HEK293T (cell line): Measurements from ENCODE around the gene KRTAP10-5.

Experiments
- FOXA1 ChIP-seq: fragments of 450-650 bp; IDR thresholded peaks from 2 replicates; pipeline ENCODE4 v1.6.1; 2016; ENCODE audit warnings: mild to moderate bottlenecking
- FOXK2 ChIP-seq: fragments of 450-650 bp; IDR thresholded peaks from 2 replicates; pipeline ENCODE4 v1.6.1; 2016; ENCODE audit warnings: mild to moderate bottlenecking
- NFRKB ChIP-seq: fragments of 450-650 bp; IDR thresholded peaks from 2 replicates; pipeline ENCODE4 v1.6.1; 2016; ENCODE audit warnings: mild to moderate bottlenecking, moderate library complexity
- SP1 ChIP-seq: fragments of 450-650 bp; IDR thresholded peaks from 2 replicates; pipeline ENCODE4 v1.6.1; 2017

DNA sequence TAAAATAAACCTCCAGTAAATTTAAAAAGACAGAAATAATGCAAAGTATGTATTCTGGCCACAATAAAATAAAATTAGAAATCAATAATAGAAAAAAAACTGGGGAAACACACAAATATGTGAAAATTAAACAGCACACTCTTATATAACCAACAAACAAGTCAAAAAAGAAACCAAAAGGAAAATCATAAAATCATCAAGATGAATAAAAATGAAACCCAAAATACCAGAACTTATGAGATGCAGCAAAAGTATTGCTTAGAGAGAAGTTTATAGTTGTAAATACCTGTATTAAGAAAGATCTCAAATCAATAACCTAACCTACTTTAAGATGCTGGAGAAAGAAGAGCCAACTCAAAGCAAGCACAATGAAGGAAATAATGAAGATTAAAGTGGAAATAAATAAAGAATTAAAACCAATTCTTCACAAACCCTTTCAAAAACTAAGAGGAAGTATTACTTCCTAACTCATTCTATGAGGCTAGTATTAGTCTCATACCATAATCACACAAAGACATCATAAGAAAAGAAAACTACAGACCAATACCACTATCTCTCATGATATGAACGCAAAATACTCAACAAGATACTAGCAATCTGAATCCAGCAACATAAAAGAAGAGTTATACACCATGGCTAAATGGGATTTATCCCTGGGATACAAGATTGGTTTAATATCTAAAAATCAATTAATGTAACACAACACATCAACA is 15.4 kb downstream of the KRTAP10-5 start:
- TF ChIP-seq NFRKB (no peak), SP1 (no peak), FOXK2 (no peak), FOXA1 (no peak)
